ENCODE data around the gene TNIP2. TPM values are rescaled to one million over a fixed set of nuclear protein-coding genes. Genes with fewer than 3 reads are reported as not detected.

The TNIP2 gene
- total and polyA plus RNA-seq, 9 donors, result 15.7 to 19.6 (median 17.7) TPM

- H3K4me1 ChIP-seq (ENCODE audit: control insufficient read depth, insufficient read depth, low read length), result peaks cover 17% of the 10 kb centered on the region
- H3K27ac ChIP-seq (ENCODE audit: low read length), result peak overlapping the region; percentile 63
- H3K4me3 ChIP-seq (ENCODE audit: low read length), result peak overlapping the region; percentile 45
- WGBS (ENCODE audit: insufficient coverage), result 47% methylated on average over 19 of the region's 25 CpGs
- H3K27me3 ChIP-seq (ENCODE audit: control insufficient read depth, insufficient read depth, low read length), result no peaks in the 10 kb centered on the region
- no peak for DNase-seq
- H3K36me3 ChIP-seq (ENCODE audit: control insufficient read depth, insufficient read depth, low read length), result peaks cover 8% of the 10 kb centered on the region
- H3K9me3 ChIP-seq (replicated peaks; ENCODE audit: control insufficient read depth, low read depth, low read length), result no peaks in the 10 kb centered on the region
These were observed 685 bp upstream of the TNIP2 start for GRCh38 chr4:2756691-2757350.

- no peak for DNase-seq
- Histone ChIP-seq H3K4me3 (ENCODE audit: low read length) (peak overlapping the region; percentile 79), H3K4me1 (ENCODE audit: control insufficient read depth, insufficient read depth, low read length) (peaks cover 23% of the 10 kb centered on the region), H3K9me3 (replicated peaks; ENCODE audit: control insufficient read depth, low read depth, low read length) (no peaks in the 10 kb centered on the region), H3K36me3 (ENCODE audit: control insufficient read depth, insufficient read depth, low read length) (peaks cover 8% of the 10 kb centered on the region), H3K27ac (ENCODE audit: low read length) (peak overlapping the region; percentile 13), H3K27me3 (ENCODE audit: control insufficient read depth, insufficient read depth, low read length) (no peaks in the 10 kb centered on the region)
- 55% methylated on average over 21 of the region's 23 CpGs for WGBS (ENCODE audit: insufficient coverage)
These were observed 1.0 kb downstream of the TNIP2 start for GRCh38 chr4:2754848-2755819.

- no peaks in the 10 kb centered on the region for H3K9me3 ChIP-seq (replicated peaks; ENCODE audit: control insufficient read depth, low read depth, low read length)
- peaks cover 8% of the 10 kb centered on the region for H3K36me3 ChIP-seq (ENCODE audit: control insufficient read depth, insufficient read depth, low read length)
- no peaks in the 10 kb centered on the region for H3K27me3 ChIP-seq (ENCODE audit: control insufficient read depth, insufficient read depth, low read length)
- peak; percentile 73 for DNase-seq
- peaks cover 23% of the 10 kb centered on the region for H3K4me1 ChIP-seq (ENCODE audit: control insufficient read depth, insufficient read depth, low read length)
- no peak overlapping the region for H3K4me3 ChIP-seq (ENCODE audit: low read length)
- 47% methylated on average over 2 of the region's 4 CpGs for WGBS (ENCODE audit: insufficient coverage)
- H3K27ac ChIP-seq (ENCODE audit: low read length), result no peak overlapping the region
These were observed 2.7 kb downstream of the TNIP2 start for GRCh38 chr4:2753436-2753835.

GRCh38 chr4:2750719-2751605, 5.2 kb downstream of the TNIP2 start:
- Histone ChIP-seq H3K36me3 (ENCODE audit: control insufficient read depth, insufficient read depth, low read length) (peaks cover 27% of the 10 kb centered on the region), H3K9me3 (replicated peaks; ENCODE audit: control insufficient read depth, low read depth, low read length) (no peaks in the 10 kb centered on the region), H3K4me1 (ENCODE audit: control insufficient read depth, insufficient read depth, low read length) (peaks cover 16% of the 10 kb centered on the region), H3K4me3 (ENCODE audit: low read length) (no peak overlapping the region), H3K27me3 (ENCODE audit: control insufficient read depth, insufficient read depth, low read length) (no peaks in the 10 kb centered on the region), H3K27ac (ENCODE audit: low read length) (no peak overlapping the region)
- 91% methylated on average over 7 of the region's 19 CpGs for WGBS (ENCODE audit: insufficient coverage)
- no peak for DNase-seq

- peaks cover 58% of the 10 kb centered on the region for H3K36me3 ChIP-seq (ENCODE audit: control insufficient read depth, insufficient read depth, low read length)
- no peak for DNase-seq
- no peak overlapping the region for H3K4me3 ChIP-seq (ENCODE audit: low read length)
- no peaks in the 10 kb centered on the region for H3K9me3 ChIP-seq (replicated peaks; ENCODE audit: control insufficient read depth, low read depth, low read length)
- H3K4me1 ChIP-seq (ENCODE audit: control insufficient read depth, insufficient read depth, low read length), result peaks cover 5% of the 10 kb centered on the region
- WGBS (ENCODE audit: insufficient coverage), result 78% methylated on average over 15 of the region's 16 CpGs
- H3K27me3 ChIP-seq (ENCODE audit: control insufficient read depth, insufficient read depth, low read length), result no peaks in the 10 kb centered on the region
- H3K27ac ChIP-seq (ENCODE audit: low read length), result no peak overlapping the region
These were observed 9.0 kb downstream of the TNIP2 start for GRCh38 chr4:2746891-2747695.

GRCh38 chr4:2745981-2746806, 9.9 kb downstream of the TNIP2 start:
- Histone ChIP-seq H3K27ac (ENCODE audit: low read length) (no peak overlapping the region), H3K27me3 (ENCODE audit: control insufficient read depth, insufficient read depth, low read length) (no peaks in the 10 kb centered on the region), H3K36me3 (ENCODE audit: control insufficient read depth, insufficient read depth, low read length) (peaks cover 64% of the 10 kb centered on the region), H3K4me1 (ENCODE audit: control insufficient read depth, insufficient read depth, low read length) (peaks cover 5% of the 10 kb centered on the region), H3K4me3 (ENCODE audit: low read length) (no peak overlapping the region), H3K9me3 (replicated peaks; ENCODE audit: control insufficient read depth, low read depth, low read length) (no peaks in the 10 kb centered on the region)
- DNase-seq, result peak; percentile 38
- 80% methylated on average over 18 of the region's 21 CpGs for WGBS (ENCODE audit: insufficient coverage)

- 90% methylated on average over 3 of the region's 5 CpGs for WGBS (ENCODE audit: insufficient coverage)
- Histone ChIP-seq H3K4me3 (ENCODE audit: low read length) (no peak overlapping the region), H3K4me1 (ENCODE audit: control insufficient read depth, insufficient read depth, low read length) (no peaks in the 10 kb centered on the region), H3K9me3 (replicated peaks; ENCODE audit: control insufficient read depth, low read depth, low read length) (no peaks in the 10 kb centered on the region), H3K36me3 (ENCODE audit: control insufficient read depth, insufficient read depth, low read length) (peaks cover 64% of the 10 kb centered on the region), H3K27me3 (ENCODE audit: control insufficient read depth, insufficient read depth, low read length) (no peaks in the 10 kb centered on the region), H3K27ac (ENCODE audit: low read length) (no peak overlapping the region)
- no peak for DNase-seq
These were observed 10.6 kb downstream of the TNIP2 start for GRCh38 chr4:2745516-2745915.

GRCh38 chr4:2744576-2745270, 11.4 kb downstream of the TNIP2 start:
- Histone ChIP-seq H3K27ac (ENCODE audit: low read length) (no peak overlapping the region), H3K9me3 (replicated peaks; ENCODE audit: control insufficient read depth, low read depth, low read length) (no peaks in the 10 kb centered on the region), H3K27me3 (ENCODE audit: control insufficient read depth, insufficient read depth, low read length) (no peaks in the 10 kb centered on the region), H3K4me3 (ENCODE audit: low read length) (no peak overlapping the region), H3K4me1 (ENCODE audit: control insufficient read depth, insufficient read depth, low read length) (no peaks in the 10 kb centered on the region), H3K36me3 (ENCODE audit: control insufficient read depth, insufficient read depth, low read length) (peaks cover 64% of the 10 kb centered on the region)
- no peak for DNase-seq
- WGBS (ENCODE audit: insufficient coverage), result 88% methylated on average over 26 of the region's 28 CpGs

Measured in muscle of leg (tissue), 11 donors.